A549 treated with Mapracorat at 1 μM for 4 hours (cell line): Measurements from ENCODE around the gene NMRAL1. TPM values are rescaled to one million over a fixed set of nuclear protein-coding genes. Genes with fewer than 3 reads are reported as not detected.

Experiments used
- total RNA-seq: library from RNA; stranded (reverse); fragments of 200-300 nt; extraction: Qiagen RNA extraction; gene quantifications from 5 replicates; pipeline ENCODE4 v1.2.3, GENCODE V29; 2022

Gene NMRAL1
- total RNA-seq: 42.9 to 48.2 TPM (median 47.4 TPM) in 5 replicates

DNA sequence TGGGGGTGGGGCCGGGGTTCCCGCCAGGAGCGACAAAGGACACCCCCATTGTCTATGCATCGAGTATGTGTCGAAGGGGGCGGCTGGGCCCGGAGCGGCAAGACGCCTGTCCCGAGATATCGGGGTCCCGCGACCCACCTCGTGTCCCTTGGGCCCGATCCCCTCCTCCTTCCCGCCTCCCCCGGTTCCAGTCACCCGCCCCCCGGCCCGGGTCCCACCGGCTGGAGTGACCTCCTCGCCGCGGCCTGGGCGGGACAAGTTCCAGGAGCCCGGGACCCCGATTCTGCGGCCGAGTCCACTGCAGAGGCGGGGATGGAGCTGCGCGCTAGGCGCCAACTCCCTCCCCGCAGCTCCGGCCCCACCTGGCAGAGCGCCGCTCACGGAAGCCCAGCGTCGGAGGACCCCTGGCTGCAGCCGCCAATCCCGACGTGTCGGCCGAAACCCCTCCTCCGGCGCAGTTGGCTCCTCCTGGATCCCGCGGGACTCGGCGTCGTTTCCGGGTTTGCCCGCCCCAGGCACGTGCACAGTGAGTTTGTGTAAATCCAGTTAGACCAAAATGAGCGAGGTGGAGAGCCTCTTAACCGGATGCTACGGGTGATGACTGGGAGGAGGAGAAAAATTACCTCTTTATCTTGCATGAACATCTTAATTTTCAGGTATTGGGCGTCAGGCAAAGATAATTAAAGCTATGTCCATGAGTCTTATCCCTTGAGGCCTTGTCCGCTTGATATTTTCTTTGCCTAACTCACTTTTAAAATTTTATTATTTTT, at the start of gene NMRAL1:
TSS of gene NMRAL1 (minus strand) at position 434 of the 770 bp plus-strand sequence. CDS start 493 bp downstream, outside the sequence.

DNA sequence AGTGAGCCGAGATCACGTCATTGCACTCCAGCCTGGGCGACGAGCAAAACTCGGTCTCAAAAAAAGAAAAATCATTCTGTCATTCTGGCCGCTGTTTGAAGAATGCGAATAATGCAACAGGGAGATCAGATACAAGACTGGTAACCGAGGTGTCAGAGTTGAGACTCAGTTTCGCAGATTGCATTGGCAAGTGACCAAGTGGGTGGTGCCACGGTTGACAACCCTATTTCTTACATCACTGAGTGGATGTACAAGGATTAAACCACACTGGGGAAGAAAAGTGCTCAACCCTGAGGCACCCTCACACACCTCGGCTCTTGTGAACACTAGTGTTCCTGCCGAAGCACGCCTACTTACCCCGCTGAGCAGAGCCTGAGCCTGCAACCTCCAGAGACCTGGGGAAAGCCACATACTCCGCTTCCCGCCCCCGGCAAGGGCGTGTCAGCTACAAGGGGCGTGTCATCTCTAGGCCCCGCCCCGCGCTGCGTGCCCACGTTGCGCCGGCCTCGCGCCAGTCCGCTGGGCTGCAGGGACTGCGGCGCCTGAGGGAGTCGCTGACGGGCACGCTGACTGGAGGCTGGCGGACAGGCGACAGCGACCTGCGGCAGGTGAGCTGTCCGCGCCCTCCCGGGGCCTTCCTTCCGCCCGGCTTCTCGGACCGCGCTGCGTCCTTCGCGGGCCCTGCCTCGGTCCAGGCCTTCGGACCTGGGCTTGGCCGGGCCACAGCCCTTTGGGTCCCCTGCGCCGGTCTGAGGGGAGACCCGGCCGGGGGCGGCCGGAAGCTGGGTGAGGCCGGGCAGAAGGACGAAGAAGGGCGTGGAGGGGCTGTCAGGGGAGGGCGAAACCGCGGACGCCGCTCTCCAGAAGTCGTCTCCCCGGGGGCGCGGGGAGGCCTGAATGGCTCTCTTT, 1.7 kb upstream of the NMRAL1 start, which contains the start of gene HMOX2:
TSS of gene HMOX2 (plus strand) at position 519 of the 909 bp plus-strand sequence. CDS start 29,127 bp downstream, outside the sequence.

DNA sequence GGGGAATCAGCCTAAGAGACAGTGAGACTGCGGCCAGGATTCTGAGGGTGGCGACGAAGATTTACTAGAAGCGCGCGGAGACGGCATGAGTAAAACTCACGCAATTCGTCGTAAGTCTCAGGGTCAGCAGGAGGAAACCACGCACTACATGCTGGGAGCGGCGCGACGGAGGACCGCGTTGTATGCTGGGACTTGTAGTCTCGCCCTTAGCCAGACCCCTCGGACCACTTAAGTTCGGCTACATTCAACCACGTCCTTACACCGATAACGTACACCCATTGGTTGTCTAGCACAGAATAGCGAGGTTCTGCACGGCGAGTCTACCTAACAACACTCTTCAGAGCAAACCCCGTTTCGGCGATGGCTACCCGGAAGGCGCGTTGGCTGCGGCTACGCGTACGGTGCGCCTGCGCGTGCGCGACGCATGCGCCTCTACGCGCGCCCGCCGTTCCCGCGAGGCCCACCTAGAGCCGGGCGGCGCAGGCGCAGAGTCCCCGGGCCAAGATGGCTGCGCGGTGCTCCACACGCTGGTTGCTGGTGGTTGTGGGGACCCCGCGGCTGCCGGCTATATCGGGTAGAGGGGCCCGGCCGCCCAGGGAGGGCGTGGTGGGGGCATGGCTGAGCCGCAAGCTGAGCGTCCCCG, 48.9 kb downstream of the NMRAL1 start, which contains the start of gene DNAJA3:
TSS of gene DNAJA3 (plus strand) at position 491 of the 643 bp plus-strand sequence. CDS start at position 505, 14 bp downstream.

DNA sequence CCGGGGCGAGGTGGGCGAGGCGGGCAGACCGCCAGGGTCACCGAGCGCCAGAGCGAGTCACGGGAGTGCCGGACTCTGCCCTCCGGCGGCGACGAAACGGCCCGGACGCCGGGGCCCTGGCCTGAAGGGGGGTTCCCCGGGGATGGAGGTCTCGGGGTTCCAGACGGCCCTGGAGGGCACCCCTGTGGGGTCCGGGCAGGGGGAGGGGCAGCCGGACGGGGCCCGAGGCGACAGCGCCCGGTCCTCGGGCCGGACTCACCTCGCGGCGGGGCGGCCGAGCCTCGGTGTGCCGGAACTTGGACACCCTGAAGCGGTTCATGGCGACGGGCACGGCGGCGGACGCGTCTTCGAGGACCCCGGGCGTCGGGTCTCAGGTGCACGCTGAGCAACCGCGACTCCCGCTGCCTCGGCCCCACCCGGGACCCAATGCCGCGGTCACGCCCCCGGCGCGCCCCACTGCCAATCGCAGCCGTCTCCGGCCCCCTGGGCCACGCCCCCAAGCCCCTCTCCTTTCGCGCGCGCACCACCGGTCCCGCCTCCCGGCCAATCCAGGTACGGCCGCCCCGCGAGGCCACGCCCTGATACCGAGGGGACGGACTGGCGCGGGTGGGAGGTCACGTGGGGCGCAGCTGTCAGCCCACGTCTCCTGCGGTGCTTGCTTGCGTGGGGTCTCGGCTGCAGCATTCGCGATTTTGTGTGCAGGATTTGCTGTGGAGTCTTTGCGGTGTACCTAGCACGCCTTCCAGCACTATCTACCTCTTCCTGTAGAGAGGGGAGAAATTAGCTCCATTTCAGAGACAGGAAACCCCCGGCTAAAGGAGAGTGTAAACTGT, 58.0 kb downstream of the NMRAL1 start, which contains the start of gene CORO7:
TSS of gene CORO7 (minus strand) at position 397 of the 833 bp plus-strand sequence. CDS start at position 319, 78 bp downstream.

Other genes starting within 250 kb of the NMRAL1 start
- gene SRL, start 232.5 kb downstream of the NMRAL1 start, total RNA-seq: 0.03 to 0.06 TPM (median 0.03 TPM) in 3 of 5 replicates, not detected in the others
- 12.3 to 19.9 TPM (median 16.7 TPM) in 5 replicates for gene TFAP4, start 201.6 kb downstream of the NMRAL1 start, total RNA-seq
- 21.3 to 28.3 TPM (median 25.8 TPM) in 5 replicates for gene GLIS2, start 158.6 kb downstream of the NMRAL1 start, total RNA-seq
- 63.5 to 78.0 TPM (median 70.8 TPM) in 5 replicates for gene PAM16, start 123.3 kb downstream of the NMRAL1 start, total RNA-seq
- gene VASN, start 102.8 kb downstream of the NMRAL1 start, total RNA-seq: 3.3 to 6.1 TPM (median 5.8 TPM) in 5 replicates
- gene CORO7, start 58.0 kb downstream of the NMRAL1 start, total RNA-seq: 15.7 to 20.1 TPM (median 19.3 TPM) in 5 replicates
- 52.8 to 69.1 TPM (median 67.9 TPM) in 5 replicates for gene DNAJA3, start 48.8 kb downstream of the NMRAL1 start, total RNA-seq
- 59.8 to 67.5 TPM (median 63.6 TPM) in 5 replicates for gene HMOX2, start 1.8 kb upstream of the NMRAL1 start, total RNA-seq
- gene CDIP1, start 64.1 kb upstream of the NMRAL1 start, total RNA-seq: 12.4 to 15.9 TPM (median 13.8 TPM) in 5 replicates
- gene C16orf96, start 81.7 kb upstream of the NMRAL1 start, total RNA-seq: 0.03 to 0.06 TPM (median 0.05 TPM) in 3 of 5 replicates, not detected in the others
- gene UBALD1, start 140.3 kb upstream of the NMRAL1 start, total RNA-seq: 36.4 to 66.1 TPM (median 59.6 TPM) in 5 replicates
- 34.3 to 43.9 TPM (median 40.1 TPM) in 5 replicates for gene MGRN1, start 150.2 kb upstream of the NMRAL1 start, total RNA-seq
- gene NUDT16L1, start 218.9 kb upstream of the NMRAL1 start, total RNA-seq: 15.8 to 26.7 TPM (median 25.1 TPM) in 5 replicates